A673 (cell line): ENCODE measurements around the gene NR1H2. TPM values are rescaled to one million over a fixed set of nuclear protein-coding genes. Genes with fewer than 3 reads are reported as not detected.

Experiments
- BruUV-seq: library from RNA; stranded (reverse); fragments of 400-500 nt; replicated peaks from 2 replicates; lab custom pipeline; 2021; lab: Mats Ljungman, UMichigan
- CTCF ChIA-PET: fragments of 300-600 bp; sonication (Branson Sonifier 250); formaldehyde crosslinking; loops from one replicate; lab custom pipeline; 2022; ENCODE audit warnings: antibody characterized with exemption; lab: Charles Lee
- POLR2A ChIA-PET: fragments of 300-600 bp; sonication (Branson Sonifier 250); formaldehyde crosslinking; loops from one replicate; lab custom pipeline; 2022; ENCODE audit warnings: antibody characterized with exemption; ENCODE audit not compliant: low non-redundant PET; lab: Charles Lee
- DNase-seq: peaks from one replicate; pipeline ENCODE4 v3.0.0-alpha.2; 2015; ENCODE audit warnings: low spot score
- H3K27ac ChIP-seq: fragments of 200-600 bp; sonication (generic); 2 replicates; pipeline ENCODE4 v1.5.1; 2016; ENCODE audit warnings: mixed run types, low read depth, mild to moderate bottlenecking, mixed read lengths, antibody characterized with exemption, low read length; ENCODE audit not compliant: poor library complexity, severe bottlenecking
- H3K27me3 ChIP-seq: fragments of 200-600 bp; sonication (generic); replicated peaks from 2 replicates; pipeline ENCODE4 v1.6.1; 2017; ENCODE audit warnings: mixed run types, low read depth, mild to moderate bottlenecking, mixed read lengths, antibody characterized with exemption, low read length; ENCODE audit not compliant: insufficient read depth, poor library complexity
- H3K36me3 ChIP-seq: fragments of 200-600 bp; sonication (generic); 2 replicates; pipeline ENCODE4 v1.6.1; 2016; ENCODE audit warnings: mixed run types, mild to moderate bottlenecking, mixed read lengths, antibody characterized with exemption, low read length; ENCODE audit not compliant: insufficient read depth, poor library complexity, severe bottlenecking
- H3K4me1 ChIP-seq: fragments of 200-600 bp; sonication (generic); 2 replicates; pipeline ENCODE4 v1.6.1; 2017; ENCODE audit warnings: mixed run types, mild to moderate bottlenecking, mixed read lengths, antibody characterized with exemption, low read length; ENCODE audit not compliant: insufficient read depth, poor library complexity, severe bottlenecking
- H3K4me3 ChIP-seq: fragments of 200-600 bp; sonication (generic); 2 replicates; pipeline ENCODE4 v1.5.1; 2016; ENCODE audit warnings: low read depth, mixed run types, mild to moderate bottlenecking, mixed read lengths, low read length; ENCODE audit not compliant: poor library complexity, severe bottlenecking
- H3K9me3 ChIP-seq: fragments of 200-600 bp; sonication (generic); 2 replicates; pipeline ENCODE4 v1.6.1; 2016; ENCODE audit warnings: mixed run types, low read depth, mild to moderate bottlenecking, mixed read lengths, antibody characterized with exemption, low read length; ENCODE audit not compliant: poor library complexity, severe bottlenecking
- CTCF ChIP-seq: fragments of 300-800, 200-600 bp; sonication (generic); conservative IDR thresholded peaks from 2 replicates; pipeline ENCODE4 v1.5.1; 2017; ENCODE audit warnings: low read depth, mild to moderate bottlenecking, antibody characterized with exemption, low read length, moderate library complexity, mixed read lengths
- EZH2 ChIP-seq: fragments of 200-600 bp; sonication (generic); IDR thresholded peaks from 2 replicates; pipeline ENCODE4 v1.6.1; 2017; ENCODE audit warnings: borderline replicate concordance, low read depth, mild to moderate bottlenecking, mixed read lengths, antibody characterized with exemption, low read length; ENCODE audit not compliant: poor library complexity, severe bottlenecking
- intact Hi-C: fragments of 100-400 bp; cut with micrococcal nuclease; formaldehyde crosslinking; loops from one replicate; pipeline ENCODE4 v1.10.0; 2022; ENCODE audit not compliant: unreplicated experiment
- total RNA-seq: library from RNA; stranded (reverse); gene quantifications from 2 replicates; pipeline ENCODE4 v1.2.3, GENCODE V29; 2021

The NR1H2 gene
- total RNA-seq, 1 experiment from 2014 or later, result 42.7 TPM

- ChIA-PET POLR2A (no interaction called here), CTCF (interaction anchor here (0.8 kb wide), 1 partner anchor 421 kb away, joined by 8 read pairs; no protein-coding TSS in a partner anchor)
- intact Hi-C loops, result no loop called here
- TF ChIP-seq CTCF, result no peak
- no peaks in the 10 kb centered on the region for H3K27me3 ChIP-seq
- no peak overlapping the region for H3K4me3 ChIP-seq
- H3K27ac ChIP-seq, result no peak overlapping the region
- no peaks in the 10 kb centered on the region for H3K9me3 ChIP-seq
- H3K4me1 ChIP-seq, result no peaks in the 10 kb centered on the region
- BruUV-seq, result no TSS peak
- H3K36me3 ChIP-seq, result no peaks in the 10 kb centered on the region
- DNase-seq, result no peak
Observed at GRCh38 chr19:50362656-50363424, 13.4 kb upstream of the NR1H2 start.

GRCh38 chr19:50365434-50366306 lies 10.6 kb upstream of the NR1H2 start, which contains the start of gene NAPSA:
Gene NAPSA (minus strand): TSS chr19:50365639. CDS start chr19:50365621, 18 bp downstream.
- intact Hi-C loops, result no loop called here
- no peaks in the 10 kb centered on the region for H3K27me3 ChIP-seq
- H3K4me1 ChIP-seq, result no peaks in the 10 kb centered on the region
- POLR2A ChIA-PET, result no interaction called here
- no peak within 1 kb of the TSS for H3K27ac ChIP-seq
- CTCF ChIA-PET, result interaction anchor here (0.7 to 0.8 kb wide), 2 partner anchors 172 to 437 kb away, joined by 3 to 4 read pairs; partner anchors contain the start of gene ATF5
- no TSS peak for BruUV-seq
- no peak within 1 kb of the TSS for H3K4me3 ChIP-seq
- H3K36me3 ChIP-seq, result no peaks in the 10 kb centered on the region
- DNase-seq, result no peak
- H3K9me3 ChIP-seq, result no peaks in the 10 kb centered on the region
- TF ChIP-seq EZH2 (no peak), CTCF (no peak)

GRCh38 chr19:50368649-50369570 lies 7.3 kb upstream of the NR1H2 start:
- CTCF ChIA-PET, result interaction anchor here (0.7 to 1.9 kb wide), 8 partner anchors 11 to 553 kb away, joined by 3 to 15 read pairs (median 4); partner anchors contain the start of genes JOSD2 and POLD1
- no peaks in the 10 kb centered on the region for H3K36me3 ChIP-seq
- peak overlapping the region; percentile 67 for H3K27ac ChIP-seq
- POLR2A ChIA-PET, result no interaction called here
- H3K27me3 ChIP-seq, result no peaks in the 10 kb centered on the region
- TF ChIP-seq EZH2 (no peak), CTCF (peak; percentile 86)
- no peaks in the 10 kb centered on the region for H3K4me1 ChIP-seq
- no peaks in the 10 kb centered on the region for H3K9me3 ChIP-seq
- intact Hi-C loops, result loop anchor here (1.0 to 2.0 kb wide), 2 partner anchors 46 to 92 kb away; no protein-coding TSS in a partner anchor
- no TSS peak for BruUV-seq
- peak; percentile 89 for DNase-seq
- peak overlapping the region; percentile 59 for H3K4me3 ChIP-seq
